ENCODE measurements around the gene USP17L5.
"Not testable (repeated sequence)": the region's sequence is repeated elsewhere in the genome, so short reads cannot be mapped to it uniquely, and the experiment has no call there.

The USP17L5 gene, protein sequence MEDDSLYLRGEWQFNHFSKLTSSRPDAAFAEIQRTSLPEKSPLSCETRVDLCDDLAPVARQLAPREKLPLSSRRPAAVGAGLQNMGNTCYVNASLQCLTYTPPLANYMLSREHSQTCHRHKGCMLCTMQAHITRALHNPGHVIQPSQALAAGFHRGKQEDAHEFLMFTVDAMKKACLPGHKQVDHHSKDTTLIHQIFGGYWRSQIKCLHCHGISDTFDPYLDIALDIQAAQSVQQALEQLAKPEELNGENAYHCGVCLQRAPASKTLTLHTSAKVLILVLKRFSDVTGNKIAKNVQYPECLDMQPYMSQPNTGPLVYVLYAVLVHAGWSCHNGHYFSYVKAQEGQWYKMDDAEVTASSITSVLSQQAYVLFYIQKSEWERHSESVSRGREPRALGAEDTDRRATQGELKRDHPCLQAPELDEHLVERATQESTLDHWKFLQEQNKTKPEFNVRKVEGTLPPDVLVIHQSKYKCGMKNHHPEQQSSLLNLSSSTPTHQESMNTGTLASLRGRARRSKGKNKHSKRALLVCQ

DNA sequence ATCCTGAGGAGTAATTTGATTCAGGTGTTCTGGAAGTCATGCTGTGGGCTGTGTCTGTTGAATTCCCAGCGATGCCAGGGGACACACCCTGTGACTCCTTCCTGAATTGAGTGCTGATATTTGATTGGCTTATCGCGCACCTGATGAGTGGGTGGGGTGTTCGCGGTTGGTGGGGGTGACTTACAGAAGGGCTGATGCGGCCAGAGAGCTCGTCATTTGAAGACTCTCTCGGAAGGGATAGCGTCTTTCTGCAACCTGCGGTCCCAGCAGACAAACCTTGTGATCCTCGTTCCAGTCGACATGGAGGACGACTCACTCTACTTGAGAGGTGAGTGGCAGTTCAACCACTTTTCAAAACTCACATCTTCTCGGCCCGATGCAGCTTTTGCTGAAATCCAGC, at the start of gene USP17L5:
USP17L5 (plus strand) TSS at position 301 of the 400 bp plus-strand sequence; CDS start at position 301, 0 bp downstream.
- not testable (repeated sequence) for DNase-seq (ENCODE audit: extremely low spot score, insufficient read length, low read depth); FAIRE-seq

DNA sequence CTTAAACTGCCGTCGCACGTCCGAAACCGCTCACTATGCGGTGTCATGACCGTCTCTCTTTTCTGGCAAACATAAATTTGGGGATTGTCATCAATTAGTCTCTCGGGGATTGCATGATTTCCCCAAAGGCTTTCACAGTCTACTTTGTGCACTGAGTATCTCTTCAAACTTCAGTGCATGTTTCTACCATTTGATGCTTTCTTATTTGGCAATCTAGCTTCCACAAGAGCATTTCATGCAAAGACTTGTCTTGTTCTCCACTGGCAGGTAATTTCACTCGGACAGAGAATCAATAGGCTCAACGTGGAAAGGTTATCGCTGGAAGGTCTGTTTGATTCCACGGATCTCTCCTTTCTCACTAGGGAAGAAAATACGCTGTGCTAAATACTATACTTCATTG, 15.0 kb upstream of the USP17L5 start:
- FAIRE-seq; DNase-seq (ENCODE audit: extremely low spot score, insufficient read length, low read depth): not testable (repeated sequence)

DNA sequence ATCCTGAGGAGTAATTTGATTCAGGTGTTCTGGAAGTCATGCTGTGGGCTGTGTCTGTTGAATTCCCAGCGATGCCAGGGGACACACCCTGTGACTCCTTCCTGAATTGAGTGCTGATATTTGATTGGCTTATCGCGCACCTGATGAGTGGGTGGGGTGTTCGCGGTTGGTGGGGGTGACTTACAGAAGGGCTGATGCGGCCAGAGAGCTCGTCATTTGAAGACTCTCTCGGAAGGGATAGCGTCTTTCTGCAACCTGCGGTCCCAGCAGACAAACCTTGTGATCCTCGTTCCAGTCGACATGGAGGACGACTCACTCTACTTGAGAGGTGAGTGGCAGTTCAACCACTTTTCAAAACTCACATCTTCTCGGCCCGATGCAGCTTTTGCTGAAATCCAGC, 14.3 kb upstream of the USP17L5 start, which contains the start of gene USP17L24:
USP17L24 (plus strand) TSS at position 301 of the 400 bp plus-strand sequence; CDS start at position 301, 0 bp downstream.
- FAIRE-seq: not testable (repeated sequence)

DNA sequence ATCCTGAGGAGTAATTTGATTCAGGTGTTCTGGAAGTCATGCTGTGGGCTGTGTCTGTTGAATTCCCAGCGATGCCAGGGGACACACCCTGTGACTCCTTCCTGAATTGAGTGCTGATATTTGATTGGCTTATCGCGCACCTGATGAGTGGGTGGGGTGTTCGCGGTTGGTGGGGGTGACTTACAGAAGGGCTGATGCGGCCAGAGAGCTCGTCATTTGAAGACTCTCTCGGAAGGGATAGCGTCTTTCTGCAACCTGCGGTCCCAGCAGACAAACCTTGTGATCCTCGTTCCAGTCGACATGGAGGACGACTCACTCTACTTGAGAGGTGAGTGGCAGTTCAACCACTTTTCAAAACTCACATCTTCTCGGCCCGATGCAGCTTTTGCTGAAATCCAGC, 9.6 kb upstream of the USP17L5 start, which contains the start of gene USP17L25:
USP17L25 (plus strand) TSS at position 301 of the 400 bp plus-strand sequence; CDS start at position 301, 0 bp downstream.
- not testable (repeated sequence) for DNase-seq (ENCODE audit: extremely low spot score, insufficient read length, low read depth); FAIRE-seq

More for the DNA sequence above, 14.3 kb upstream of the USP17L5 start, which contains the start of gene USP17L24:
- not testable (repeated sequence) for DNase-seq (ENCODE audit: extremely low spot score, insufficient read length, low read depth)

DNA sequence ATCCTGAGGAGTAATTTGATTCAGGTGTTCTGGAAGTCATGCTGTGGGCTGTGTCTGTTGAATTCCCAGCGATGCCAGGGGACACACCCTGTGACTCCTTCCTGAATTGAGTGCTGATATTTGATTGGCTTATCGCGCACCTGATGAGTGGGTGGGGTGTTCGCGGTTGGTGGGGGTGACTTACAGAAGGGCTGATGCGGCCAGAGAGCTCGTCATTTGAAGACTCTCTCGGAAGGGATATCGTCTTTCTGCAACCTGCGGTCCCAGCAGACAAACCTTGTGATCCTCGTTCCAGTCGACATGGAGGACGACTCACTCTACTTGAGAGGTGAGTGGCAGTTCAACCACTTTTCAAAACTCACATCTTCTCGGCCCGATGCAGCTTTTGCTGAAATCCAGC, 4.8 kb upstream of the USP17L5 start, which contains the start of gene USP17L26:
USP17L26 (plus strand) TSS at position 301 of the 400 bp plus-strand sequence; CDS start at position 301, 0 bp downstream.
- not testable (repeated sequence) for DNase-seq (ENCODE audit: extremely low spot score, insufficient read length, low read depth); FAIRE-seq

DNA sequence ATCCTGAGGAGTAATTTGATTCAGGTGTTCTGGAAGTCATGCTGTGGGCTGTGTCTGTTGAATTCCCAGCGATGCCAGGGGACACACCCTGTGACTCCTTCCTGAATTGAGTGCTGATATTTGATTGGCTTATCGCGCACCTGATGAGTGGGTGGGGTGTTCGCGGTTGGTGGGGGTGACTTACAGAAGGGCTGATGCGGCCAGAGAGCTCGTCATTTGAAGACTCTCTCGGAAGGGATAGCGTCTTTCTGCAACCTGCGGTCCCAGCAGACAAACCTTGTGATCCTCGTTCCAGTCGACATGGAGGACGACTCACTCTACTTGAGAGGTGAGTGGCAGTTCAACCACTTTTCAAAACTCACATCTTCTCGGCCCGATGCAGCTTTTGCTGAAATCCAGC, 4.6 kb downstream of the USP17L5 start, which contains the start of gene USP17L27:
USP17L27 (plus strand) TSS at position 301 of the 400 bp plus-strand sequence; CDS start at position 301, 0 bp downstream.
- DNase-seq (ENCODE audit: extremely low spot score, insufficient read length, low read depth); FAIRE-seq: not testable (repeated sequence)

DNA sequence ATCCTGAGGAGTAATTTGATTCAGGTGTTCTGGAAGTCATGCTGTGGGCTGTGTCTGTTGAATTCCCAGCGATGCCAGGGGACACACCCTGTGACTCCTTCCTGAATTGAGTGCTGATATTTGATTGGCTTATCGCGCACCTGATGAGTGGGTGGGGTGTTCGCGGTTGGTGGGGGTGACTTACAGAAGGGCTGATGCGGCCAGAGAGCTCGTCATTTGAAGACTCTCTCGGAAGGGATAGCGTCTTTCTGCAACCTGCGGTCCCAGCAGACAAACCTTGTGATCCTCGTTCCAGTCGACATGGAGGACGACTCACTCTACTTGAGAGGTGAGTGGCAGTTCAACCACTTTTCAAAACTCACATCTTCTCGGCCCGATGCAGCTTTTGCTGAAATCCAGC, 9.4 kb downstream of the USP17L5 start, which contains the start of gene USP17L28:
USP17L28 (plus strand) TSS at position 301 of the 400 bp plus-strand sequence; CDS start at position 301, 0 bp downstream.
- FAIRE-seq; DNase-seq (ENCODE audit: extremely low spot score, insufficient read length, low read depth): not testable (repeated sequence)

DNA sequence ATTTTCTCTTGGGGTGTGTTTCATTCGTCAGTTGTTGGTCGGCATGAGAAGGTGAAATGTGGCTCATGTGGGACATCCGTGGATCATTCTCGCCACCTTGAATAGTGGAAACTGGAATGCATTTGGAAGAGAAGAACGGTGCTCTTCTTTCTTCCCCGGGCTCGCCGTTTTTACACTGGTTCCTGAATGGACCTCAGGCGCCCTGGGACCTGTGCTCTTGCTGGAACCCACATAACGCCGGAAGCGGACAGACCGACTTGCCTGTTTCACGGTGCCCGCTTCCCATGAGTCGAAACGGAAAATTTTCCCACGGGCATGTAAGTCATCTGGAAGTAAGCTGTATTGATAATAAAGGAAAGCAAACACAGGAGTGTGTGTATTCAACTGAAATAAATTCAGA, 11.7 kb downstream of the USP17L5 start:
- not testable (repeated sequence) for FAIRE-seq; DNase-seq (ENCODE audit: extremely low spot score, insufficient read length, low read depth)

DNA sequence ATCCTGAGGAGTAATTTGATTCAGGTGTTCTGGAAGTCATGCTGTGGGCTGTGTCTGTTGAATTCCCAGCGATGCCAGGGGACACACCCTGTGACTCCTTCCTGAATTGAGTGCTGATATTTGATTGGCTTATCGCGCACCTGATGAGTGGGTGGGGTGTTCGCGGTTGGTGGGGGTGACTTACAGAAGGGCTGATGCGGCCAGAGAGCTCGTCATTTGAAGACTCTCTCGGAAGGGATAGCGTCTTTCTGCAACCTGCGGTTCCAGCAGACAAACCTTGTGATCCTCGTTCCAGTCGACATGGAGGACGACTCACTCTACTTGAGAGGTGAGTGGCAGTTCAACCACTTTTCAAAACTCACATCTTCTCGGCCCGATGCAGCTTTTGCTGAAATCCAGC, 14.1 kb downstream of the USP17L5 start, which contains the start of gene USP17L29:
USP17L29 (plus strand) TSS at position 301 of the 400 bp plus-strand sequence; CDS start at position 301, 0 bp downstream.
- FAIRE-seq; DNase-seq (ENCODE audit: extremely low spot score, insufficient read length, low read depth): not testable (repeated sequence)

DNA sequence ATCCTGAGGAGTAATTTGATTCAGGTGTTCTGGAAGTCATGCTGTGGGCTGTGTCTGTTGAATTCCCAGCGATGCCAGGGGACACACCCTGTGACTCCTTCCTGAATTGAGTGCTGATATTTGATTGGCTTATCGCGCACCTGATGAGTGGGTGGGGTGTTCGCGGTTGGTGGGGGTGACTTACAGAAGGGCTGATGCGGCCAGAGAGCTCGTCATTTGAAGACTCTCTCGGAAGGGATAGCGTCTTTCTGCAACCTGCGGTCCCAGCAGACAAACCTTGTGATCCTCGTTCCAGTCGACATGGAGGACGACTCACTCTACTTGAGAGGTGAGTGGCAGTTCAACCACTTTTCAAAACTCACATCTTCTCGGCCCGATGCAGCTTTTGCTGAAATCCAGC, 23.6 kb downstream of the USP17L5 start, which contains the start of gene USP17L30:
USP17L30 (plus strand) TSS at position 301 of the 400 bp plus-strand sequence; CDS start at position 301, 0 bp downstream.
- not testable (repeated sequence) for DNase-seq (ENCODE audit: extremely low spot score, insufficient read length, low read depth); FAIRE-seq

DNA sequence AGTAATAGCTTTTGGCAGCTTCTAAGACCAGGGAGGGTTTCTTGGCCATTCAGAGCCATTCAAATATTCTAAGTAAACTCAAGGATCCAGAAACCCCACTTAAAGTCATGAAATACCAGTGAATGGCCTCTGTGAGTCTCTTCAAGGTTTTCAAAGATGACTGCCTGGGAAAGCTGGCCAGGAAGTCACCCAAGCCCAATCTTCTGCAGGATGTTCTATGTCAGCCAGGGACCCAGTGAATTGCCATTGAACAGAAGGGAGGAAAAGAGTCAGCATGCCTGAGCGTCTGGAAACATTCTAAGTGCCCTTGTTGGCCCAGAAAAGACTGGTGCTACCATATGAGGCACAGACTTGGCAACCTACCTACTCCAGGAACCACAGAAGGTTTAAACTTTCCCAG, 40.7 kb downstream of the USP17L5 start:
- FAIRE-seq; DNase-seq (ENCODE audit: extremely low spot score, insufficient read length, low read depth): not testable (repeated sequence)

DNA sequence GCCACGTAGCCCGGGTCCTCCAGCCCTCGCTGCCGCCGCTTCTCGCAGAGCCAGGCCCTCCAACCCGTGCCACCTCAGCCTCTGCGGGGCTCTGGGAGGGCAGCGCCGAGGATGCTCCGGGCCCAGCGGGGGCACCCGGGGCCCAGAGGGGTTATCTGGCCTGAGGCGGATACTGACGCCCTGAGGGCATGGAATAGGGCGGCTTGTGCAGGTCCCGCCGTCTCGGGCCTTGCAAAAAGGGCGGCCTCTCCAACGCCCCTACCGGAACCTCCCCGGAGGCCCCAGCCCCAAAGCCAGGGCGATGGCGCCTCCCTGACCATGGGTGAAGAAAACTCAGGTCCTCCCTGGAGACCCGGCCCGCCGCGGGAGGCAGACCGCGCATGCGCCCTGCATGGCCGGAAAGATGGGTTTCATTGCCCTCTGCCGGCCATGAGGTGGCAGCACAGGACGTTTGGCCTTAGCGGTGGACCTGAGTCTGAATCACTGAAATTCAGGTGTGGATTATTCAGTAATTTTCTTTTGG, 41.9 kb downstream of the USP17L5 start:
- DNase-seq (ENCODE audit: extremely low spot score, insufficient read length, low read depth); FAIRE-seq: not testable (repeated sequence)

DNA sequence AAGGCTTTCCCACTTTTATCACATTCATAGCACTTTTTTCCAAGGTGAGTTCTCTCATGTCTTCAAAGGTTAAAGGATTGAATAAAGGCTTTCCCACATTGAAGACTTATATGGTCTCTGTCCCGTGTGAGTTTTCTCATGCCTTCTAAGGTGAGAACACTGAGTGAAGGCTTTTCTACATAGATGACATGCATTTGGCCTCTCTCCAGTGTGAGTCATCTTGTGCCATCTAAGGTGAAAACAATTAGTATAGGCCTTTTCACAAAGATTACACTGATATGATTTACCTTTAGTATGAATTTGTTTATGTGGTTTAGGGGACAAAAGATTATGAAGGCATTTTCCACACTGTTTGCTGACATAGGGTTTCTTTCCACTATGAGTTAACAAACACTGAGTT, 44.9 kb downstream of the USP17L5 start:
- DNase-seq (ENCODE audit: extremely low spot score, insufficient read length, low read depth) (no peak), FAIRE-seq (no peak)

DNA sequence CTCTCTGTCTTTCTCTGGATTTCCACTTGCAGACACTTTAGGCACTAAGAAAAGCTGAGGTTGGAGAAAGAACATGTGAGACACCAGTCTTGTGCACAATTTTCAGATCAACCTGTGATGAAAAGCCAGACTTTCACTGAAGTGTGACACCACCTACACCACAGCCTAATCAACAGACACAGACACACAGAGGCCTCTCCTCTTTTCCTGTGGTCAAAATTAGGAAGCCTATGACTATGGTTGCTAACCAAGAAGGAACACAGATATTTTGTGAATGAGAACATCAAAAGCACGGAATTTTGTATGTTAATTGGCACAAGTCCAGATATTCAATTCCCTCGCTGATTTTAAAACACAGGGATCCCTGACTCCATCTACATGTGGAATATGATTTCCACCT, 49.8 kb downstream of the USP17L5 start:
- FAIRE-seq; DNase-seq (ENCODE audit: extremely low spot score, insufficient read length, low read depth): not testable (repeated sequence)

Data from GM18507 (cell line).